Right forelimb (tissue), 1 donor: ENCODE data around the gene ST6GALNAC2.

Experiments used
- DNase-seq: peaks from one replicate; pipeline ENCODE4 v3.0.0-alpha.2; 2018

The ST6GALNAC2 gene

GRCh38 chr17:76599694-76600460 is 14.2 kb upstream of the ST6GALNAC2 start:
- DNase-seq = no peak

GRCh38 chr17:76598004-76598439 is 12.4 kb upstream of the ST6GALNAC2 start:
- no peak for DNase-seq

- no peak for DNase-seq
Measured at GRCh38 chr17:76597156-76598003, 11.7 kb upstream of the ST6GALNAC2 start.

- DNase-seq = no peak
Measured at GRCh38 chr17:76594690-76595089, 9.0 kb upstream of the ST6GALNAC2 start.

GRCh38 chr17:76593959-76594358 is 8.3 kb upstream of the ST6GALNAC2 start:
- no peak for DNase-seq

GRCh38 chr17:76593384-76593826 is 7.7 kb upstream of the ST6GALNAC2 start:
- DNase-seq = no peak

GRCh38 chr17:76588182-76588581 is 2.5 kb upstream of the ST6GALNAC2 start:
- no peak for DNase-seq

GRCh38 chr17:76586741-76587487 is 1.3 kb upstream of the ST6GALNAC2 start:
- DNase-seq = no peak

- DNase-seq = peak; percentile 52
Measured at GRCh38 chr17:76585033-76585648, 519 bp downstream of the ST6GALNAC2 start.

GRCh38 chr17:76584427-76585032 is 1.1 kb downstream of the ST6GALNAC2 start:
- no peak for DNase-seq

GRCh38 chr17:76582660-76583059 is 3.0 kb downstream of the ST6GALNAC2 start:
- no peak for DNase-seq

- no peak for DNase-seq
Measured at GRCh38 chr17:76581515-76581914, 4.1 kb downstream of the ST6GALNAC2 start.

GRCh38 chr17:76579281-76579680 is 6.4 kb downstream of the ST6GALNAC2 start:
- DNase-seq = no peak

GRCh38 chr17:76578376-76578775 is 7.3 kb downstream of the ST6GALNAC2 start:
- DNase-seq = no peak

GRCh38 chr17:76577876-76578275 is 7.8 kb downstream of the ST6GALNAC2 start:
- no peak for DNase-seq

GRCh38 chr17:76576189-76576588 is 9.5 kb downstream of the ST6GALNAC2 start:
- no peak for DNase-seq

GRCh38 chr17:76575570-76575969 is 10.1 kb downstream of the ST6GALNAC2 start:
- DNase-seq = no peak

GRCh38 chr17:76574166-76574565 is 11.5 kb downstream of the ST6GALNAC2 start:
- no peak for DNase-seq

- no peak for DNase-seq
Measured at GRCh38 chr17:76573096-76573495, 12.6 kb downstream of the ST6GALNAC2 start.

- no peak for DNase-seq
Measured at GRCh38 chr17:76572201-76572910, 13.3 kb downstream of the ST6GALNAC2 start.

- no peak for DNase-seq
Measured at GRCh38 chr17:76570877-76571471, 14.7 kb downstream of the ST6GALNAC2 start.
